K562 (cell line): ENCODE results near the gene FEN1. TPM values are rescaled to one million over a fixed set of nuclear protein-coding genes. Genes with fewer than 3 reads are reported as not detected.

ENCODE experiments used
- CCNT2 ChIP-seq: IDR thresholded peaks from 2 replicates; pipeline ENCODE4 v1.6.1; 2011; ENCODE audit warnings: borderline replicate concordance, low read depth, mild to moderate bottlenecking, moderate library complexity, mixed read lengths, low read length; ENCODE audit not compliant: insufficient read length; ENCODE audit errors: extremely low read depth
- DPF2 ChIP-seq: fragments of 450-650 bp; IDR thresholded peaks from 2 replicates; pipeline ENCODE4 v1.6.1; 2016
- LCOR ChIP-seq: sonication (generic); formaldehyde crosslinking; IDR thresholded peaks from 2 replicates; pipeline ENCODE4 v1.8.0; 2022; ENCODE audit warnings: mild to moderate bottlenecking, missing genetic modification reagents
- RBM17 ChIP-seq: fragments of 200-400 bp; formaldehyde crosslinking; IDR thresholded peaks from 2 replicates; pipeline ENCODE4 v1.6.1; 2017; ENCODE audit warnings: low read depth, mild to moderate bottlenecking, low read length, borderline replicate concordance
- RBM39 ChIP-seq: fragments of 200-400 bp; formaldehyde crosslinking; optimal IDR thresholded peaks from 2 replicates; pipeline ENCODE3; 2018; ENCODE audit warnings: low read depth, low read length
- REST ChIP-seq, 2 experiments: fragments of 450-650 bp; formaldehyde crosslinking in 1 of 2; IDR thresholded peaks; 2 replicates each; pipeline versions ENCODE4 v1.4.0 to v1.6.1; 2014 to 2020; ENCODE audit warnings: mild to moderate bottlenecking in 2 of 2, borderline replicate concordance in 1 of 2, low read depth in 1 of 2
- RNF219 ChIP-seq: fragments of 250-450 bp; sonication (Bioruptor Pico); IDR thresholded peaks from 2 replicates; pipeline ENCODE4 v1.5.0; 2022; ENCODE audit warnings: mild to moderate bottlenecking
- TAF15 ChIP-seq: fragments of 200-400 bp; formaldehyde crosslinking; IDR thresholded peaks from 2 replicates; pipeline ENCODE4 v1.6.1; 2017; ENCODE audit warnings: mild to moderate bottlenecking, low read depth, low read length, moderate library complexity
- TEAD1 ChIP-seq, 2 experiments: fragments of 450-650 bp in 1 of 2; sonication (generic) in 1 of 2; formaldehyde crosslinking; IDR thresholded peaks; 2 replicates each; pipeline versions ENCODE4 v1.4.0 to v1.8.0; 2020 to 2022; ENCODE audit warnings: mild to moderate bottlenecking in 2 of 2, missing genetic modification reagents in 1 of 2
- TSHZ1 ChIP-seq: fragments of 250-450 bp; sonication (Bioruptor Pico); IDR thresholded peaks from 2 replicates; pipeline ENCODE4 v1.4.0; 2020; ENCODE audit warnings: mild to moderate bottlenecking, moderate library complexity
- XRCC3 ChIP-seq: fragments of 450-650 bp; IDR thresholded peaks from 2 replicates; pipeline ENCODE4 v1.6.1; 2017; ENCODE audit warnings: mild to moderate bottlenecking, moderate library complexity
- ZNF121 ChIP-seq: sonication (generic); formaldehyde crosslinking; conservative IDR thresholded peaks from 2 replicates; pipeline ENCODE4 v1.8.0; 2022; ENCODE audit warnings: missing genetic modification reagents
- polyA plus RNA-seq, 8 experiments: library from polyadenylated mRNA; depleted of rRNA in 4 of 8; stranded (reverse) in 5 of 8; unstranded in 3 of 8; fragments of >200 nt; fragmentation: Nextera tagmentation in 2 of 8; fragmentation: Illumina TruSeq in 1 of 8; extraction: Ambion mirVana in 2 of 8; extraction: Trizol in 1 of 8; gene quantifications; 2 replicates each; pipeline versions ENCODE4 v1.2.1 to v1.2.3, GENCODE V29; 2011 to 2014; ENCODE audit warnings: inconsistent platforms in 1 of 8, missing spikeins in 1 of 8
- total RNA-seq, 7 experiments: library from RNA; depleted of rRNA in 6 of 7; stranded (reverse); fragments of >200 nt in 6 of 7; fragmentation: Illumina TruSeq in 2 of 7; extraction: Trizol in 2 of 7; gene quantifications; 2 replicates each; pipeline versions ENCODE4 v1.2.1 to v1.2.3, GENCODE V29; 2011 to 2021; ENCODE audit warnings: low replicate concordance in 1 of 7

FEN1 gene
- total and polyA plus RNA-seq, 9 of the 15 experiments (the other 6 are each of a cell fraction or from before 2014, with no cell fraction given) = 58.1 to 156 (median 137) TPM

- TF ChIP-seq REST (IDR thresholded peaks at IDR 0.05; ENCODE audit: borderline replicate concordance) (no peak; the same call in 1 of the 2 replicates), REST (CRISPR knock-in tag; IDR thresholded peaks at IDR 0.05; ENCODE audit: low read depth) (no peak; the same call in none of the 2 replicates), RNF219 (CRISPR knock-in tag) (0 out of 2 replicates have a peak, but pooled peaks have one; percentile 61), XRCC3 (no peak), DPF2 (peak; percentile 80), ZNF121 (CRISPR knock-in tag) (no peak), LCOR (peak; percentile 82), RBM39 (no peak), TAF15 (no peak), TSHZ1 (CRISPR knock-in tag) (no peak), RBM17 (no peak), CCNT2 (peak; percentile 92), TEAD1 (CRISPR knock-in tag; IDR thresholded peaks at IDR 0.05) (peak; percentile 18 to 90; a peak in 3 of 4 replicates)
These were observed 22.5 kb downstream of the FEN1 start (continued) for GRCh38 chr11:61814958-61815789.
